ENCODE measurements around the gene SSB. TPM values are rescaled to one million over a fixed set of nuclear protein-coding genes. Genes with fewer than 3 reads are reported as not detected.

SSB gene
- total and polyA plus RNA-seq, 9 of the 15 experiments (the other 6 are each of a cell fraction or from before 2014, with no cell fraction given), result 317 to 849 (median 515) TPM

DNA sequence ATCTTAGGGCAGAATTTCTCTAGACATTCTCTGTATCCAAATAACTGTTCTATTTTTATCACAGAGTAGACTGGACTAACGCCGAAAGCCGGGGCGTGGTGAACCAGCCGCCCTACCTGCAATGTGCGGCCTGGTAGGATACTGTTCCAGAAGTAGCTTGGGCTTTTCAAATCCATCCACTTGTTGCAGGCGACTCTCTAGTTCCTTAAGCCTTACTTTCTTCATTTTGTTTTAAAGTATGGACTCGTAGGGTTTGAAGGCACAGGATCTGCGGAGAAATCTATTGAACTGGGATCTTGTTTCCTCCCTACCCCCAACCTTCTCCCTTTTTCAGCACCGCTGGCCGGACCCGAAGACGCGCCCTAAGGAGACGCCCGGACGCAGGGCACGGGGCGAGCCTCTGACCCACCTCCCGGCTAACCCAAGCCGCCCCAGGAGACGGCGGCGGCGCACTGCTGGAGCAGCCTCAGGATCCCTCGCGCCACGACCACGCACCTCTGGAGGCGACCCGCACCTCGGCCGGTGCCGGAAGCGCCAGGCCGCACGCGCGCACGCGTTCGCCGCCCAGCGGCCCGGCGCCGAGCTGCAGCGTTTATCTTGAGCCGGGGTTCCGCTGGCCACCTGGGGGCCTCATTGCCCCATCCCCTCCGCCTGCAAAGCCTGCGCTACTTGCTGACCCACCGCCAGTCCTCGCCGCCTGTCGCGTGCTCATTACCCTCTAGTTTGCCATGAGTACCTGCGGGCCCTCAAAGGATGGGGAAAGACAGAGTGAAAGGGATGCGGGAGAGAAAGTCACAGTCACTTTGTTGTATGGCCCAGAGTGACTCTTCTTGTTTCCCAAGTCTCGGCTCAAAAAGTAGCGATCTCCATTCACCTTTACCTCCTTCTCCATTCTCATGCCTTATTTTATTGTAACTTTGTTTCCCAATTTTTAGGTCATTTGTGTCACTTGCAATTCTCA is 26.0 kb downstream of the SSB start, which contains the start of gene METTL5 (continued):
- 0 out of 2 replicates have a peak, but pooled peaks have one; percentile 71 for TF ChIP-seq CHCHD3 (CRISPR knock-in tag; IDR thresholded peaks at IDR 0.05)
- TF ChIP-seq SUPT5H (IDR thresholded peaks at IDR 0.05), result peak; percentile 87
- TF ChIP-seq POLR2G (IDR thresholded peaks at IDR 0.05; ENCODE audit: low read depth, low read length), result peak; percentile 96
- TF ChIP-seq, protein P1, sequence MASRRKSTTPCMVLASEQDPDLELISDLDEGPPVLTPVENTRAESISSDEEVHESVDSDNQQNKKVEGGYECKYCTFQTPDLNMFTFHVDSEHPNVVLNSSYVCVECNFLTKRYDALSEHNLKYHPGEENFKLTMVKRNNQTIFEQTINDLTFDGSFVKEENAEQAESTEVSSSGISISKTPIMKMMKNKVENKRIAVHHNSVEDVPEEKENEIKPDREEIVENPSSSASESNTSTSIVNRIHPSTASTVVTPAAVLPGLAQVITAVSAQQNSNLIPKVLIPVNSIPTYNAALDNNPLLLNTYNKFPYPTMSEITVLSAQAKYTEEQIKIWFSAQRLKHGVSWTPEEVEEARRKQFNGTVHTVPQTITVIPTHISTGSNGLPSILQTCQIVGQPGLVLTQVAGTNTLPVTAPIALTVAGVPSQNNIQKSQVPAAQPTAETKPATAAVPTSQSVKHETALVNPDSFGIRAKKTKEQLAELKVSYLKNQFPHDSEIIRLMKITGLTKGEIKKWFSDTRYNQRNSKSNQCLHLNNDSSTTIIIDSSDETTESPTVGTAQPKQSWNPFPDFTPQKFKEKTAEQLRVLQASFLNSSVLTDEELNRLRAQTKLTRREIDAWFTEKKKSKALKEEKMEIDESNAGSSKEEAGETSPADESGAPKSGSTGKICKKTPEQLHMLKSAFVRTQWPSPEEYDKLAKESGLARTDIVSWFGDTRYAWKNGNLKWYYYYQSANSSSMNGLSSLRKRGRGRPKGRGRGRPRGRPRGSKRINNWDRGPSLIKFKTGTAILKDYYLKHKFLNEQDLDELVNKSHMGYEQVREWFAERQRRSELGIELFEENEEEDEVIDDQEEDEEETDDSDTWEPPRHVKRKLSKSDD (conservative IDR thresholded peaks at IDR 0.05; ENCODE audit: low read length), result peak; percentile 91; the same call in 1 of the 2 replicates
- peak; percentile 74 for TF ChIP-seq RBM25 (IDR thresholded peaks at IDR 0.05; ENCODE audit: low read depth, low read length, severe bottlenecking)
- TF ChIP-seq DACH1 (IDR thresholded peaks at IDR 0.05; ENCODE audit: partially characterized antibody), result peak; percentile 45
- TF ChIP-seq SP1 (CRISPR knock-in tag; IDR thresholded peaks at IDR 0.05), result peak; percentile 71
- TF ChIP-seq GABPB1 (CRISPR knock-in tag; IDR thresholded peaks at IDR 0.05), result peak; percentile 90
- TF ChIP-seq, protein P2, sequence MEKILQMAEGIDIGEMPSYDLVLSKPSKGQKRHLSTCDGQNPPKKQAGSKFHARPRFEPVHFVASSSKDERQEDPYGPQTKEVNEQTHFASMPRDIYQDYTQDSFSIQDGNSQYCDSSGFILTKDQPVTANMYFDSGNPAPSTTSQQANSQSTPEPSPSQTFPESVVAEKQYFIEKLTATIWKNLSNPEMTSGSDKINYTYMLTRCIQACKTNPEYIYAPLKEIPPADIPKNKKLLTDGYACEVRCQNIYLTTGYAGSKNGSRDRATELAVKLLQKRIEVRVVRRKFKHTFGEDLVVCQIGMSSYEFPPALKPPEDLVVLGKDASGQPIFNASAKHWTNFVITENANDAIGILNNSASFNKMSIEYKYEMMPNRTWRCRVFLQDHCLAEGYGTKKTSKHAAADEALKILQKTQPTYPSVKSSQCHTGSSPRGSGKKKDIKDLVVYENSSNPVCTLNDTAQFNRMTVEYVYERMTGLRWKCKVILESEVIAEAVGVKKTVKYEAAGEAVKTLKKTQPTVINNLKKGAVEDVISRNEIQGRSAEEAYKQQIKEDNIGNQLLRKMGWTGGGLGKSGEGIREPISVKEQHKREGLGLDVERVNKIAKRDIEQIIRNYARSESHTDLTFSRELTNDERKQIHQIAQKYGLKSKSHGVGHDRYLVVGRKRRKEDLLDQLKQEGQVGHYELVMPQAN (IDR thresholded peaks at IDR 0.05; ENCODE audit: borderline replicate concordance), result peak; percentile 67; the same call in 1 of the 2 replicates
- TF ChIP-seq, protein P3, sequence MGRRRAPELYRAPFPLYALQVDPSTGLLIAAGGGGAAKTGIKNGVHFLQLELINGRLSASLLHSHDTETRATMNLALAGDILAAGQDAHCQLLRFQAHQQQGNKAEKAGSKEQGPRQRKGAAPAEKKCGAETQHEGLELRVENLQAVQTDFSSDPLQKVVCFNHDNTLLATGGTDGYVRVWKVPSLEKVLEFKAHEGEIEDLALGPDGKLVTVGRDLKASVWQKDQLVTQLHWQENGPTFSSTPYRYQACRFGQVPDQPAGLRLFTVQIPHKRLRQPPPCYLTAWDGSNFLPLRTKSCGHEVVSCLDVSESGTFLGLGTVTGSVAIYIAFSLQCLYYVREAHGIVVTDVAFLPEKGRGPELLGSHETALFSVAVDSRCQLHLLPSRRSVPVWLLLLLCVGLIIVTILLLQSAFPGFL (CRISPR knock-in tag; IDR thresholded peaks at IDR 0.05), result no peak
- TF ChIP-seq ZNF124 (CRISPR knock-in tag; IDR thresholded peaks at IDR 0.05), result 0 out of 2 replicates have a peak, but pooled peaks have one; percentile 44
- TF ChIP-seq, protein P4, sequence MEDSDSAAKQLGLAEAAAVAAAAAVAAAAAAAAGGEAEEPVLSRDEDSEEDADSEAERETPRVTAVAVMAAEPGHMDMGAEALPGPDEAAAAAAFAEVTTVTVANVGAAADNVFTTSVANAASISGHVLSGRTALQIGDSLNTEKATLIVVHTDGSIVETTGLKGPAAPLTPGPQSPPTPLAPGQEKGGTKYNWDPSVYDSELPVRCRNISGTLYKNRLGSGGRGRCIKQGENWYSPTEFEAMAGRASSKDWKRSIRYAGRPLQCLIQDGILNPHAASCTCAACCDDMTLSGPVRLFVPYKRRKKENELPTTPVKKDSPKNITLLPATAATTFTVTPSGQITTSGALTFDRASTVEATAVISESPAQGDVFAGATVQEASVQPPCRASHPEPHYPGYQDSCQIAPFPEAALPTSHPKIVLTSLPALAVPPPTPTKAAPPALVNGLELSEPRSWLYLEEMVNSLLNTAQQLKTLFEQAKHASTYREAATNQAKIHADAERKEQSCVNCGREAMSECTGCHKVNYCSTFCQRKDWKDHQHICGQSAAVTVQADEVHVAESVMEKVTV (CRISPR knock-in tag; IDR thresholded peaks at IDR 0.05), result peak; percentile 99
- TF ChIP-seq, protein P5, sequence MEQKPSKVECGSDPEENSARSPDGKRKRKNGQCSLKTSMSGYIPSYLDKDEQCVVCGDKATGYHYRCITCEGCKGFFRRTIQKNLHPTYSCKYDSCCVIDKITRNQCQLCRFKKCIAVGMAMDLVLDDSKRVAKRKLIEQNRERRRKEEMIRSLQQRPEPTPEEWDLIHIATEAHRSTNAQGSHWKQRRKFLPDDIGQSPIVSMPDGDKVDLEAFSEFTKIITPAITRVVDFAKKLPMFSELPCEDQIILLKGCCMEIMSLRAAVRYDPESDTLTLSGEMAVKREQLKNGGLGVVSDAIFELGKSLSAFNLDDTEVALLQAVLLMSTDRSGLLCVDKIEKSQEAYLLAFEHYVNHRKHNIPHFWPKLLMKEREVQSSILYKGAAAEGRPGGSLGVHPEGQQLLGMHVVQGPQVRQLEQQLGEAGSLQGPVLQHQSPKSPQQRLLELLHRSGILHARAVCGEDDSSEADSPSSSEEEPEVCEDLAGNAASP (IDR thresholded peaks at IDR 0.05), result no peak
- TF ChIP-seq KAT7 (CRISPR knock-in tag; IDR thresholded peaks at IDR 0.05; ENCODE audit: borderline replicate concordance), result peak; percentile 99
- TF ChIP-seq CREB1 (IDR thresholded peaks at IDR 0.05), result peak; percentile 76
- peak; percentile 72 for TF ChIP-seq CREB1 (CRISPR knock-in tag; IDR thresholded peaks at IDR 0.05)
- peak; percentile 77 for TF ChIP-seq JUN (IDR thresholded peaks at IDR 0.05; ENCODE audit: borderline replicate concordance, low read depth, low read length)
- peak; percentile 91; the same call in 1 of the 2 replicates for TF ChIP-seq JUN (CRISPR knock-in tag; IDR thresholded peaks at IDR 0.05; ENCODE audit: borderline replicate concordance)
